WTC11 (cell line): ENCODE results near the gene C19orf53. TPM values are rescaled to one million over a fixed set of nuclear protein-coding genes. Genes with fewer than 3 reads are reported as not detected.

Experiments
- ATAC-seq: fragments of 200-7000 bp; cut with Tn5 transposase; 2 replicates; pipeline ENCODE4 v1.10.0; 2021; ENCODE audit warnings: mild to moderate bottlenecking, moderate library complexity
- CTCF ChIA-PET: fragments of 300-600 bp; sonication (Branson Sonifier 250); formaldehyde crosslinking; loops from one replicate; lab custom pipeline; 2021; ENCODE audit warnings: antibody characterized with exemption; lab: Charles Lee
- POLR2A ChIA-PET: fragments of 350-600 bp; sonication (Branson Sonifier 250); formaldehyde crosslinking; loops from one replicate; lab custom pipeline; 2021; ENCODE audit warnings: antibody characterized with exemption; lab: Charles Lee
- DNase-seq: peaks from one replicate; pipeline ENCODE4 v3.0.0; 2021; ENCODE audit warnings: low spot score
- H3K27ac Mint-ChIP-seq: 2 replicates; pipeline ENCODE4 v1.8.0; 2021; ENCODE audit warnings: mixed read lengths
- H3K27me3 Mint-ChIP-seq: 2 replicates; pipeline ENCODE4 v1.8.0; 2021; ENCODE audit warnings: low read depth, mild to moderate bottlenecking, moderate library complexity, mixed read lengths
- H3K36me3 Mint-ChIP-seq: 2 replicates; pipeline ENCODE4 v1.8.0; 2021; ENCODE audit warnings: mixed read lengths
- H3K4me1 Mint-ChIP-seq: 2 replicates; pipeline ENCODE4 v1.8.0; 2022; ENCODE audit warnings: mixed read lengths
- H3K4me3 Mint-ChIP-seq: 2 replicates; pipeline ENCODE4 v1.8.0; 2021; ENCODE audit warnings: mild to moderate bottlenecking, moderate library complexity, mixed read lengths
- H3K9me3 Mint-ChIP-seq: 2 replicates; pipeline ENCODE4 v1.8.0; 2021; ENCODE audit warnings: mixed read lengths
- CREB1 ChIP-seq: sonication (generic); formaldehyde crosslinking; IDR thresholded peaks from 2 replicates; pipeline ENCODE4 v1.8.0; 2023; ENCODE audit warnings: mild to moderate bottlenecking, missing genetic modification reagents
- CREM ChIP-seq: sonication (generic); formaldehyde crosslinking; IDR thresholded peaks from 2 replicates; pipeline ENCODE4 v1.8.1; 2022; ENCODE audit warnings: mild to moderate bottlenecking, missing genetic modification reagents, moderate library complexity
- GABPB1 ChIP-seq: sonication (generic); formaldehyde crosslinking; IDR thresholded peaks from 2 replicates; pipeline ENCODE4 v1.8.1; 2023; ENCODE audit warnings: mild to moderate bottlenecking, missing genetic modification reagents
- GRHL2 ChIP-seq: fragments of 250-450 bp; sonication (Bioruptor Pico); IDR thresholded peaks from 2 replicates; pipeline ENCODE4 v1.8.0; 2022; ENCODE audit warnings: mild to moderate bottlenecking, moderate library complexity; ENCODE audit not compliant: insufficient replicate concordance, severe bottlenecking
- GTF2I ChIP-seq: fragments of 250-450 bp; sonication (Bioruptor Pico); conservative IDR thresholded peaks from 2 replicates; pipeline ENCODE4 v1.4.0; 2021; ENCODE audit warnings: mild to moderate bottlenecking
- IRF2 ChIP-seq: sonication (generic); formaldehyde crosslinking; IDR thresholded peaks from 2 replicates; pipeline ENCODE4 v1.8.0; 2022; ENCODE audit warnings: low read depth, missing genetic modification reagents, borderline replicate concordance
- JUN ChIP-seq: sonication (generic); formaldehyde crosslinking; IDR thresholded peaks from 2 replicates; pipeline ENCODE4 v1.8.0; 2023; ENCODE audit warnings: mild to moderate bottlenecking, missing genetic modification reagents
- NFATC4 ChIP-seq: fragments of 250-450 bp; sonication (Bioruptor Pico); IDR thresholded peaks from 2 replicates; pipeline ENCODE4 v1.9.0; 2021; ENCODE audit warnings: mild to moderate bottlenecking
- NR2C2 ChIP-seq: sonication (generic); formaldehyde crosslinking; IDR thresholded peaks from 2 replicates; pipeline ENCODE4 v1.8.0; 2022; ENCODE audit warnings: mild to moderate bottlenecking, missing genetic modification reagents
- RORB ChIP-seq: fragments of 250-450 bp; sonication (Bioruptor Pico); IDR thresholded peaks from 2 replicates; pipeline ENCODE4 v1.9.0; 2021; ENCODE audit warnings: mild to moderate bottlenecking
- SP1 ChIP-seq: sonication (generic); formaldehyde crosslinking; conservative IDR thresholded peaks from 2 replicates; pipeline ENCODE4 v1.8.1; 2022; ENCODE audit warnings: missing genetic modification reagents
- TP53 ChIP-seq: sonication (generic); formaldehyde crosslinking; IDR thresholded peaks from 2 replicates; pipeline ENCODE4 v1.8.1; 2023; ENCODE audit warnings: mild to moderate bottlenecking, missing genetic modification reagents
- USF1 ChIP-seq: sonication (generic); formaldehyde crosslinking; IDR thresholded peaks from 2 replicates; pipeline ENCODE4 v1.8.0; 2022; ENCODE audit warnings: mild to moderate bottlenecking, missing genetic modification reagents
- ZBTB21 ChIP-seq: sonication (generic); formaldehyde crosslinking; IDR thresholded peaks from 2 replicates; pipeline ENCODE4 v1.8.1; 2023; ENCODE audit warnings: mild to moderate bottlenecking, missing genetic modification reagents, borderline replicate concordance
- ZNF121 ChIP-seq: sonication (generic); formaldehyde crosslinking; IDR thresholded peaks from 2 replicates; pipeline ENCODE4 v1.8.0; 2023; ENCODE audit warnings: missing genetic modification reagents
- ZNF138 ChIP-seq: sonication (generic); formaldehyde crosslinking; conservative IDR thresholded peaks from 2 replicates; pipeline ENCODE4 v1.8.1; 2022; ENCODE audit warnings: mild to moderate bottlenecking, moderate library complexity, missing genetic modification reagents
- ZNF317 ChIP-seq: sonication (generic); formaldehyde crosslinking; IDR thresholded peaks from 2 replicates; pipeline ENCODE4 v1.8.1; 2023; ENCODE audit warnings: low read depth, mild to moderate bottlenecking, moderate library complexity, missing genetic modification reagents, borderline replicate concordance
- ZNF423 ChIP-seq: fragments of 250-450 bp; sonication (Bioruptor Pico); IDR thresholded peaks from 2 replicates; pipeline ENCODE4 v2.1.2; 2022; ENCODE audit warnings: mild to moderate bottlenecking, moderate library complexity
- total RNA-seq: library from RNA; stranded (reverse); gene quantifications from 3 replicates; pipeline ENCODE4 v1.2.3, GENCODE V29; 2021
- TF ChIP-seq, protein P1 (sequence below): fragments of 250-450 bp; sonication (Bioruptor Pico); IDR thresholded peaks from 2 replicates; pipeline ENCODE4 v1.8.0; 2021; ENCODE audit warnings: mild to moderate bottlenecking
- TF ChIP-seq, protein P2 (sequence below): fragments of 200-600 bp; IDR thresholded peaks from 2 replicates; pipeline ENCODE4 v1.8.0; 2022; ENCODE audit warnings: antibody characterized with exemption
- TF ChIP-seq, protein P3 (sequence below): sonication (generic); formaldehyde crosslinking; IDR thresholded peaks from 2 replicates; pipeline ENCODE4 v1.8.1; 2023; ENCODE audit warnings: mild to moderate bottlenecking, missing genetic modification reagents, moderate library complexity
- TF ChIP-seq, protein P4 (sequence below): fragments of 250-450 bp; sonication (Bioruptor Pico); IDR thresholded peaks from 2 replicates; pipeline ENCODE4 v2.1.2; 2022; ENCODE audit warnings: mild to moderate bottlenecking, moderate library complexity

C19orf53 gene
- total RNA-seq, 1 experiment from 2014 or later = 102 TPM

DNA sequence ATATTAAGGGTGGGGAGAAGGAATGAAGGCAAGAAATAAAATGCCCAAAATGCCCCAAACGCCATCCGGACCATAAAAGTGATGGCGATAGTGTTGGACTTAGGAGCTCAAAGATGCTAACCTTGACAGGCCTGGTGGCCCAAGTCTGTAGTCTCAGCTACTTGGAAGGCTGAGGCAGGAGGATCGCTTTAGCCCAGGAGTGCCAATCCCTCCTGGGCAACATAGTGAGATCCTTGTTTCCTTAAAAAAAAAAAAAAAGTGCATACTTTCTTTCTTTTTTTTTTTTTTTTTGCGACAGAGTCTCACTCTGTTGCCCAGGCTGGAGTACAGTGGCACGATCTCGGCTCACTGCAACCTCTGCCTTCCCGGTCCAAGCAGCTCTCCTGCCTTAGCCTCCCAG lies 41.9 kb upstream of the C19orf53 start:
- no peaks in the 10 kb centered on the region for H3K9me3 Mint-ChIP-seq
- no peaks in the 10 kb centered on the region; the same call in 1 of the 2 replicates for H3K27me3 Mint-ChIP-seq
- peak overlapping the region; percentile 62 for H3K4me3 Mint-ChIP-seq
- TF ChIP-seq ZNF121 = 0 out of 2 replicates have a peak, but pooled peaks have one; percentile 10
- no peak for TF ChIP-seq CREB1 (CRISPR knock-in tag)
- TF ChIP-seq, protein P1, sequence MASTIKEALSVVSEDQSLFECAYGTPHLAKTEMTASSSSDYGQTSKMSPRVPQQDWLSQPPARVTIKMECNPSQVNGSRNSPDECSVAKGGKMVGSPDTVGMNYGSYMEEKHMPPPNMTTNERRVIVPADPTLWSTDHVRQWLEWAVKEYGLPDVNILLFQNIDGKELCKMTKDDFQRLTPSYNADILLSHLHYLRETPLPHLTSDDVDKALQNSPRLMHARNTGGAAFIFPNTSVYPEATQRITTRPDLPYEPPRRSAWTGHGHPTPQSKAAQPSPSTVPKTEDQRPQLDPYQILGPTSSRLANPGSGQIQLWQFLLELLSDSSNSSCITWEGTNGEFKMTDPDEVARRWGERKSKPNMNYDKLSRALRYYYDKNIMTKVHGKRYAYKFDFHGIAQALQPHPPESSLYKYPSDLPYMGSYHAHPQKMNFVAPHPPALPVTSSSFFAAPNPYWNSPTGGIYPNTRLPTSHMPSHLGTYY = no peak
- no peak for ATAC-seq
- CTCF ChIA-PET = interaction anchor here (1.1 to 1.9 kb wide), 4 partner anchors 11 to 537 kb away, joined by 3 to 32 read pairs (median 6); no protein-coding TSS in a partner anchor
- DNase-seq = no peak
- H3K4me1 Mint-ChIP-seq = peaks cover 12% of the 10 kb centered on the region
- POLR2A ChIA-PET = interaction anchor here (0.6 to 0.7 kb wide), 2 partner anchors 70 to 73 kb away, joined by 5 to 6 read pairs; no protein-coding TSS in a partner anchor
- no peaks in the 10 kb centered on the region for H3K36me3 Mint-ChIP-seq
- no peak overlapping the region for H3K27ac Mint-ChIP-seq

- POLR2A ChIA-PET = no interaction called here
- H3K9me3 Mint-ChIP-seq = no peaks in the 10 kb centered on the region
- no peaks in the 10 kb centered on the region for H3K36me3 Mint-ChIP-seq
- no peaks in the 10 kb centered on the region; the same call in 1 of the 2 replicates for H3K27me3 Mint-ChIP-seq
- DNase-seq = no peak
- no peak for TF ChIP-seq ZNF138 (CRISPR knock-in tag)
- no peak for TF ChIP-seq ZNF423
- no peak for TF ChIP-seq IRF2 (CRISPR knock-in tag)
- no peak for TF ChIP-seq JUN (CRISPR knock-in tag)
- TF ChIP-seq USF1 (CRISPR knock-in tag) = no peak
- TF ChIP-seq NFATC4 (CRISPR knock-in tag) = no peak
- TF ChIP-seq, protein P1 = no peak
- TF ChIP-seq RORB (CRISPR knock-in tag) = no peak
- TF ChIP-seq SP1 = no peak
- ATAC-seq = no peak
- H3K27ac Mint-ChIP-seq = no peak overlapping the region
- peaks cover 12% of the 10 kb centered on the region for H3K4me1 Mint-ChIP-seq
- CTCF ChIA-PET = interaction anchor here (1.1 kb wide), 1 partner anchor 13 kb away, joined by 3 read pairs; no protein-coding TSS in a partner anchor
- no peak overlapping the region for H3K4me3 Mint-ChIP-seq
Measured at GRCh38 chr19:13734751-13735150, 39.5 kb upstream of the C19orf53 start.

DNA sequence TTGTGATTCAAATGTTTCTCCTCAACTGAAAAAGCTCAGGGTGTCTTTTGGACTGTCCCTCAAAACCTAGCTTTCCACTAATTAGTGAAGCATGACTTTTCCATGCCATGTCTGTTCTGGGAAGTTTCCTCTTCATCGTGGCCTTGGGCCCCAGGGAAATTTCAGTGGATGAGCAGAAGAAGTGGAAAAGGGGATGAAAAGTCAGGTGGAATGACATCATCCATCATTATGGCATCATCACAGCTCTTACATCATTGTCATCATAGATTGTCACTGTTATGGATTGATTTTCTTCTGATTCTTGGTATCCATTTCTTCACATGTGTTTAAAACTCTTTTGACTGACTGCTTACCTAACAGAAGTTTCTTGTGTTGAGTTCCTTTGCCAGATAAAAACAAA lies 36.2 kb upstream of the C19orf53 start:
- Mint-ChIP-seq H3K4me3 (no peak overlapping the region), H3K9me3 (peaks cover 4% of the 10 kb centered on the region), H3K27me3 (no peaks in the 10 kb centered on the region; the same call in 1 of the 2 replicates), H3K4me1 (peaks cover 7% of the 10 kb centered on the region; the same call in 1 of the 2 replicates), H3K36me3 (peaks cover 9% of the 10 kb centered on the region), H3K27ac (no peak overlapping the region)
- CTCF ChIA-PET = interaction anchor here (2.5 kb wide), 1 partner anchor 10 kb away, joined by 8 read pairs; a partner anchor contains a TSS
- DNase-seq (no peak), ATAC-seq (no peak)
- POLR2A ChIA-PET = no interaction called here
- TF ChIP-seq CREM (no peak), TP53 (no peak), GABPB1 (no peak), ZNF317 (no peak), NR2C2 (CRISPR knock-in tag) (no peak), ZBTB21 (CRISPR knock-in tag) (no peak), GRHL2 (CRISPR knock-in tag) (no peak), GTF2I (CRISPR knock-in tag) (no peak)
- TF ChIP-seq, protein P1 = no peak
- TF ChIP-seq, protein P2, sequence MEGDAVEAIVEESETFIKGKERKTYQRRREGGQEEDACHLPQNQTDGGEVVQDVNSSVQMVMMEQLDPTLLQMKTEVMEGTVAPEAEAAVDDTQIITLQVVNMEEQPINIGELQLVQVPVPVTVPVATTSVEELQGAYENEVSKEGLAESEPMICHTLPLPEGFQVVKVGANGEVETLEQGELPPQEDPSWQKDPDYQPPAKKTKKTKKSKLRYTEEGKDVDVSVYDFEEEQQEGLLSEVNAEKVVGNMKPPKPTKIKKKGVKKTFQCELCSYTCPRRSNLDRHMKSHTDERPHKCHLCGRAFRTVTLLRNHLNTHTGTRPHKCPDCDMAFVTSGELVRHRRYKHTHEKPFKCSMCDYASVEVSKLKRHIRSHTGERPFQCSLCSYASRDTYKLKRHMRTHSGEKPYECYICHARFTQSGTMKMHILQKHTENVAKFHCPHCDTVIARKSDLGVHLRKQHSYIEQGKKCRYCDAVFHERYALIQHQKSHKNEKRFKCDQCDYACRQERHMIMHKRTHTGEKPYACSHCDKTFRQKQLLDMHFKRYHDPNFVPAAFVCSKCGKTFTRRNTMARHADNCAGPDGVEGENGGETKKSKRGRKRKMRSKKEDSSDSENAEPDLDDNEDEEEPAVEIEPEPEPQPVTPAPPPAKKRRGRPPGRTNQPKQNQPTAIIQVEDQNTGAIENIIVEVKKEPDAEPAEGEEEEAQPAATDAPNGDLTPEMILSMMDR = no peak
- TF ChIP-seq, protein P3, sequence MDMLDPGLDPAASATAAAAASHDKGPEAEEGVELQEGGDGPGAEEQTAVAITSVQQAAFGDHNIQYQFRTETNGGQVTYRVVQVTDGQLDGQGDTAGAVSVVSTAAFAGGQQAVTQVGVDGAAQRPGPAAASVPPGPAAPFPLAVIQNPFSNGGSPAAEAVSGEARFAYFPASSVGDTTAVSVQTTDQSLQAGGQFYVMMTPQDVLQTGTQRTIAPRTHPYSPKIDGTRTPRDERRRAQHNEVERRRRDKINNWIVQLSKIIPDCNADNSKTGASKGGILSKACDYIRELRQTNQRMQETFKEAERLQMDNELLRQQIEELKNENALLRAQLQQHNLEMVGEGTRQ (CRISPR knock-in tag) = no peak
- TF ChIP-seq, protein P4, sequence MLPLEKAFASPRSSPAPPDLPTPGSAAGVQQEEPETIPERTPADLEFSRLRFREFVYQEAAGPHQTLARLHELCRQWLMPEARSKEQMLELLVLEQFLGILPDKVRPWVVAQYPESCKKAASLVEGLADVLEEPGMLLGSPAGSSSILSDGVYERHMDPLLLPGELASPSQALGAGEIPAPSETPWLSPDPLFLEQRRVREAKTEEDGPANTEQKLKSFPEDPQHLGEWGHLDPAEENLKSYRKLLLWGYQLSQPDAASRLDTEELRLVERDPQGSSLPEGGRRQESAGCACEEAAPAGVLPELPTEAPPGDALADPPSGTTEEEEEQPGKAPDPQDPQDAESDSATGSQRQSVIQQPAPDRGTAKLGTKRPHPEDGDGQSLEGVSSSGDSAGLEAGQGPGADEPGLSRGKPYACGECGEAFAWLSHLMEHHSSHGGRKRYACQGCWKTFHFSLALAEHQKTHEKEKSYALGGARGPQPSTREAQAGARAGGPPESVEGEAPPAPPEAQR (CRISPR knock-in tag) = no peak
